Nephron (organoid): ENCODE measurements around the gene P2RX4.
A peak's percentile ranks its signal among the peaks of the same experiment; 100 is the strongest.

Experiments used
- H3K27ac Mint-ChIP-seq, 3 experiments: 2 replicates each; pipeline ENCODE4 v1.8.0; 2020; ENCODE audit warnings: mixed read lengths in 3 of 3, mild to moderate bottlenecking in 2 of 3, moderate library complexity in 1 of 3
- H3K27me3 Mint-ChIP-seq: 2 replicates; pipeline ENCODE4 v1.8.0; 2021; ENCODE audit warnings: low read depth, mild to moderate bottlenecking, moderate library complexity, mixed read lengths
- H3K36me3 Mint-ChIP-seq: 2 replicates; pipeline ENCODE4 v1.8.0; 2020; ENCODE audit warnings: low read depth, mixed read lengths
- H3K4me1 Mint-ChIP-seq: 2 replicates; pipeline ENCODE4 v1.8.0; 2020; ENCODE audit warnings: mixed read lengths
- H3K4me3 Mint-ChIP-seq, 3 experiments: 2 replicates each; pipeline ENCODE4 v1.8.0; 2020; ENCODE audit warnings: mild to moderate bottlenecking in 3 of 3, mixed read lengths in 3 of 3, moderate library complexity in 2 of 3
- H3K9me3 Mint-ChIP-seq: 2 replicates; pipeline ENCODE4 v1.8.0; 2020; ENCODE audit warnings: mixed read lengths
- CTCF ChIP-seq, 3 experiments: fragments of 200-600 bp; sonication (generic); IDR thresholded peaks; one replicate each; pipeline ENCODE4 v1.5.0; 2021; ENCODE audit warnings: antibody characterized with exemption in 3 of 3; ENCODE audit not compliant: unreplicated experiment in 3 of 3

Gene P2RX4

GRCh38 chr12:121232163-121232562, 22.2 kb downstream of the P2RX4 start:
- H3K4me1 Mint-ChIP-seq, result no peaks in the 10 kb centered on the region
- TF ChIP-seq CTCF (IDR thresholded peaks at IDR 0.05; ENCODE audit: unreplicated experiment in 3 of 3), result no peak
- H3K4me3 Mint-ChIP-seq, result no peak overlapping the region
- H3K9me3 Mint-ChIP-seq, result no peaks in the 10 kb centered on the region
- peaks cover 13% of the 10 kb centered on the region for H3K36me3 Mint-ChIP-seq
- H3K27me3 Mint-ChIP-seq, result peaks cover 3% of the 10 kb centered on the region
- H3K27ac Mint-ChIP-seq, result no peak overlapping the region

GRCh38 chr12:121232977-121233627, 23.2 kb downstream of the P2RX4 start:
- peaks cover 8% of the 10 kb centered on the region for H3K4me1 Mint-ChIP-seq
- H3K36me3 Mint-ChIP-seq, result peaks cover 13% of the 10 kb centered on the region
- no peak overlapping the region for H3K4me3 Mint-ChIP-seq
- H3K9me3 Mint-ChIP-seq, result no peaks in the 10 kb centered on the region
- H3K27ac Mint-ChIP-seq, result no peak overlapping the region
- peaks cover 3% of the 10 kb centered on the region for H3K27me3 Mint-ChIP-seq
- TF ChIP-seq CTCF (IDR thresholded peaks at IDR 0.05; ENCODE audit: unreplicated experiment in 3 of 3), result no peak

GRCh38 chr12:121233628-121234020, 23.7 kb downstream of the P2RX4 start:
- no peak overlapping the region for H3K4me3 Mint-ChIP-seq
- no peaks in the 10 kb centered on the region for H3K9me3 Mint-ChIP-seq
- H3K36me3 Mint-ChIP-seq, result peaks cover 13% of the 10 kb centered on the region
- H3K4me1 Mint-ChIP-seq, result peaks cover 10% of the 10 kb centered on the region
- no peak for TF ChIP-seq CTCF (IDR thresholded peaks at IDR 0.05; ENCODE audit: unreplicated experiment in 3 of 3)
- no peak overlapping the region for H3K27ac Mint-ChIP-seq
- peaks cover 3% of the 10 kb centered on the region for H3K27me3 Mint-ChIP-seq

GRCh38 chr12:121236776-121237175, 26.8 kb downstream of the P2RX4 start:
- Mint-ChIP-seq H3K4me1 (peaks cover 41% of the 10 kb centered on the region), H3K27ac (peak overlapping the region in 1 of 3 experiments; percentile 61), H3K36me3 (peaks cover 23% of the 10 kb centered on the region), H3K4me3 (no peak overlapping the region), H3K9me3 (no peaks in the 10 kb centered on the region), H3K27me3 (peaks cover 3% of the 10 kb centered on the region)
- no peak for TF ChIP-seq CTCF (IDR thresholded peaks at IDR 0.05; ENCODE audit: unreplicated experiment in 3 of 3)

- no peaks in the 10 kb centered on the region for H3K9me3 Mint-ChIP-seq
- peak overlapping the region; percentile 80 to 95 (median 89) for H3K27ac Mint-ChIP-seq
- peaks cover 42% of the 10 kb centered on the region for H3K4me1 Mint-ChIP-seq
- peaks cover 23% of the 10 kb centered on the region for H3K36me3 Mint-ChIP-seq
- peaks cover 1% of the 10 kb centered on the region for H3K27me3 Mint-ChIP-seq
- H3K4me3 Mint-ChIP-seq, result no peak overlapping the region
- TF ChIP-seq CTCF (IDR thresholded peaks at IDR 0.05; ENCODE audit: unreplicated experiment in 3 of 3), result no peak
Measured at GRCh38 chr12:121237415-121237814, 27.5 kb downstream of the P2RX4 start.

GRCh38 chr12:121238086-121238485, 28.2 kb downstream of the P2RX4 start:
- Mint-ChIP-seq H3K9me3 (no peaks in the 10 kb centered on the region), H3K4me3 (peak overlapping the region in 1 of 3 experiments; percentile 17), H3K27me3 (no peaks in the 10 kb centered on the region), H3K4me1 (peaks cover 42% of the 10 kb centered on the region), H3K27ac (peak overlapping the region; percentile 80 to 99 (median 95)), H3K36me3 (peaks cover 20% of the 10 kb centered on the region)
- no peak for TF ChIP-seq CTCF (IDR thresholded peaks at IDR 0.05; ENCODE audit: unreplicated experiment in 3 of 3)
